HG03432 (cell line): ENCODE data around the gene CDH26.
"Not testable (repeated sequence)": the region's sequence is repeated elsewhere in the genome, so short reads cannot be mapped to it uniquely, and the experiment has no call there.

Experiments
- ATAC-seq: cut with Tn5 transposase; IDR thresholded peaks from one replicate; pipeline ENCODE4 v1.9.1; 2021; ENCODE audit warnings: mild to moderate bottlenecking, moderate library complexity; ENCODE audit not compliant: unreplicated experiment

The CDH26 gene

DNA sequence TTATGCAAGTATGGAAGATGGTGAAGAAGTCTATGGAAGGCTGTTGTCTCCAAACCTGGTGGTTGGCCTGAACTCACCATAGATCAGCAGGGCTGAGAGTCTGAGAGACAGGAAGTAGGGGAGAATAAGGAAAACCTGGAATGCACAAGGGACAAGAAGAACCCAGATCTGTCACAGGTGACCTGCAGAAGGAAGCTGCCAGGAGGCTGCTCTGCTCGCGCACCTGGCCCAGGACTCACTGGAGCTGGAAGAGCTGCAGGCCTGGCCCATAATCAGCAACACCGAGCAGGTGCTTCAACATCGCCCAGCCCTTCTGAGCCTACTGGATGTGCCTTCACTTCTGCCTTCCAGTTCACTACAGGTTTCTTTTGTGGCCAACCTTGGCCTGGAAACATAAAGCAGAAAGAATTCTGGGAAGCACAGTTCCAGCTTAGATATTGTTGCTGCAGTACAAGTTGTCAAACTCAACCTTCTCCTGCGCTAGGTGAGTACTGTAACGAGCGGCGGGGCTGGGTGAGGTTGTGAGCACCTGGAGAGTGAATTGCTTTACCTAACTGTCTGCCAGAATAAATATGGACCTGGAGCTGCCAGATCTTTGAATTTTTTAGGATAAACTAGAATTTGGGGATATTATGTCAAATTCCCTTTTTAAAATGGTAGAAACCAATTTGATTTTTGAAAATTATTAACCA lies 82.4 kb downstream of the CDH26 start:
- no peak for ATAC-seq

DNA sequence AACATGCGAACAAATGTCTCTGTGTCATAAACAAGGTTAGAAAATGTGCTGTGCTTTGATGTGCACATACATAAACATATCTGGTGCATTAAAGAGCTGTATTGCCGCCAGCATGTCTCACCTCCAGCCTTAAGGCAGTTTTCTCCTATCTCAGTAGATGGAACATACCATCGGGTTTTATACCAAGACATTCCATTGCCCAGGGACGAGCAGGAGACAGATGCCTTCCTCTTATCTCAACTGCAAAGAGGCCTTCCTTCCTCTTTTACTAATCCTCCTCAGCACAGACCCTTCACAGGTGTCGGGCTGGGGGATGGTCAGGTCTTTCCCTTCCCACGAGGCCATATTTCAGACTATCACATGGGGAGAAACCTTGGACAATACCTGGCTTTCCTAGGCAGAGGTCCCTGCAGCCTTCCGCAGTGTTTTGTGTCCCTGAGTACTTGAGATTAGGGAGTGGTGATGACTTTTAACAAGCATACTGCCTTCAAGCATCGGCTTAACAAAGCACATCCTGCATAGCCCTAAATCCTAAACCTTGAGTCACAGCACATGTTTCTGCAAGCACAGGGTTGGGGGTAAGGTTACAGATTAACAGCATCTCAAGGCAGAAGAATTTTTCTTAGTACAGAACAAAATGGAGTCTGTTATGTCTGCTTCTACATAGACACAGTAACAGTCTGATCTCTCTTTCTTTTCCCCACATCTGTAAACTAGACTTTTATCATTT lies 83.4 kb downstream of the CDH26 start:
- ATAC-seq: not testable (repeated sequence)

DNA sequence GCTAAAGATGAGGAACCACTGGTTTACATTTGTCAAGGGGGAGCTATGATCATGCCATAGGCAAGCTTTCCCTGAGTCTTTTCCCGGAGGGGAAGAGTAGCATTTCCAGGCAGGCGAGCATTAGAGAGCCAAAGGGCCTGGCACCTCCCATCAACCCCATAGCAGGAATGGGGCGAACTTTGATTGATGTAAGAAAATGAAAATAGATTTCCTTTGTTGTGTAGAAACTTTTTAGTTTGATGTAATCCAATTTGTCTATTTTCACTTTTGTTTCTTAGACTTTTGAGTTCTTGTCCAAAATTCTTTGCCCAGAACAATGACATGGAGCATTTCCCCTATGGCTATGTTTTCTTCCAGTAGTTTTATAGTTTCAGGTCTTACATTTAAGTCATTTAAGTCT lies 85.2 kb downstream of the CDH26 start:
- no peak for ATAC-seq

DNA sequence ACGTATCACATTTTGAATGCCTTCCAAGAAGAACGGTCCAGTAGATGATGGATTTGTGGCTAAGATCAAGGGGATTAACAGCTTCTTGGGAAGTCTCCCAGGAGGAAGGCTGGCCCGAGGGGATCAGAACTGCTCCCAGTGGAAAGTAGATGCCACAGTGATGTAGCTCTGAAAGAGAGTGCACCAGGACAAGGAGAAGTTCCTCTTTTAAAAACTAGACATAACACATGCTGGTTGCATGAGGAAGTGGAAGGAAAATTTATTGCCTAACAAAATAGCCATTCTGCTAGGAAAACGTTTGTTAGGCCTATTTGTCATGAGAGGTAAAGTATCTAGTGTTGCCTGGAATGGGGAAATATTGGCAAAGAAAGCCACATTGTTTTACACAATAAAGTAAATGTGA lies 87.8 kb downstream of the CDH26 start:
- ATAC-seq: no peak

DNA sequence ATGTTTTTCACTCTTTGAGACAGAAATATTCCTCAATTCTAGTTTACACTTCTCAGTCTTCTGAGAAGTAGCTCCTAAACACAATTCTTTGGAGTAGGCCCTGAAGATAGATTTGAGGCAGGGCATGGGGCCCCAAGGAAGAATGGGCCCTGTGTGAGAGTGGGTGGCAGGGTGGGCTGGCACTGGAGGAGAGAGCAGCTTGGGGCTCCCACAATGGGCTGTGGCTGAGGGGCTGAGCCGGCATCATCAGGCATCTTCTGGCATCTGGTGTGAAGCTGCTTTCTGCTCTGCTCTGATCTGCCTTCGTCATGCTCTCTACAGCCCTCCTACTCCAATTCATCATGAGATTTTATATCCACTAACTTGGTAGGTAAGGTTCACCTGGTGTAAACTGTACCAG lies 88.2 kb downstream of the CDH26 start:
- ATAC-seq: no peak

DNA sequence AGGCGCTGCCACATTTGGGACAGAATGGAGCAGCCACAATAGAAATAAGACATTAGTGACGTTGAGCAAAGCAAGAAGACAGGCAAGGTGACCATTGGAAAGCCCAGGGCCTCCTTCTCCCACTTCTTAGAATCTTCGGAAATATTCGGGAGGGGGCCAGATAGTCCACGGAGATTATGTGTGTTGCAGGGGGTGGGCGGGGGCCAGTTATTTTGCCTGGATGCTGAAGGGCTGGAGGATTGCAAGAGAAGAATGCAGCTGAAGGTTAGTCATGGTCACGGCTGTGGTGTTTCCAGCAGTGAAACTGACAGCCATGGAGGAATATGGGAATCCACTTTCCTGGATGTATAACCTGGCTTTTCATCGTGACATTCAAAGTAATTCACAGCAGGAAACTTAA lies 88.6 kb downstream of the CDH26 start:
- no peak for ATAC-seq

DNA sequence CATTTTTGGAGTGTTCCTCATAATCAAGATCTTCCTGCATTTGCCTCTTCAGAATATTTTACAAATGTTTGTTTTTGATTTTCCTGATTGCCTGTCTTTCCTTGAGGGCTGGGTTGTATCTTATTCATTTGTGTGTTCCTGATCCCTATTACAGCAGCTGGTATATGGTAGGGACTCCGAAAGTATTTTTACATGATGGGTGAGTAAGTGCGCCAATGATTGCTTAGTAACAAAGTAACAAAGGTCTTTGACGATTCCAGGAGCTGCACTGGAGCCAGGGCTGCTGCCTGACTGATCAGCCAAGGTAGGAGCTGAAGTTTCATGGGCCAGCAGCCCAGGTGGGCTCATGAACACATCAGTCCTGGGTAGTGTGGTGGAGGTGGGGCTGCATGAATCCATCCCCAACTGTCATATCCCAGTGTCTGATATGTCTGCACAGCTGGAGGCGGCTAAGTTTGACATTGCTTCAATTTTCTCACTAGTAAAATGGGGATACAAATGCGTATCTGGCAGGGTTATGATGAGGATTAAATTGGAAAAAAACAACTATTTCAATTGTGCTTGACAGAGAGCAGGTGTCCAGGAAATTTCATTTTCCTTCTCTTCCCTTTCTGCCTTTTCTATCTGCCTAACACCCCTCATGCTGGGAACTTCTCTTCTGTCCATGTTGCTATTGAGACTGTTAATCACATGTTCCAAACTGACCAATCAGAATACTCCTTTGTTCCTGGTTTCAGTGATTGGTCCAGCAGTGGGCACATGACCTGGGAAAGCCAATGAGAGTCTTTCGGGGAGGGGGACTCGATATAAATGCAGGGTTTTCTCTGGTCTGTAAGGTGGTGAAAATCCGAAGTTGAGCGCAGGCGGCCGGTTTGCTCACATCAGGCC lies 90.7 kb downstream of the CDH26 start:
- no peak for ATAC-seq

DNA sequence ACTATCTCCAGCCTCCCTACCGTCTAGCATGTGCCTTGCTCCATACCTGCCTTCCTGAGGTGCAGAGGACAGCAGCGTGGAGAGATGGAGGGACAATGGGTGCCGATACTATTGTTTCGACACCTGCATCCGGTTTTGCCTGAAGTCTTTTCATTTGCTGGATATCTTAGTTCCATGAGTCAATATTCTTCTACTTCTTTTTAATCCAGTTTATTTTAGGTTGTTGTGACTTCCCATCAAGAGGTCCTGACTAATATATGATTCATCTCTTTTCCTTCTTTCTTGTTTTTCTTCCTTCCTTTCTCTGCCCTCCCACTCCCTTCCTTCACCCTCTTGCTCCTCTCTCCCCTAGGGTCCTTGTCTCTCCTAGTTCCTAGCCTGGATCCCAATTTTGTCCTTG lies 91.4 kb downstream of the CDH26 start:
- no peak for ATAC-seq

DNA sequence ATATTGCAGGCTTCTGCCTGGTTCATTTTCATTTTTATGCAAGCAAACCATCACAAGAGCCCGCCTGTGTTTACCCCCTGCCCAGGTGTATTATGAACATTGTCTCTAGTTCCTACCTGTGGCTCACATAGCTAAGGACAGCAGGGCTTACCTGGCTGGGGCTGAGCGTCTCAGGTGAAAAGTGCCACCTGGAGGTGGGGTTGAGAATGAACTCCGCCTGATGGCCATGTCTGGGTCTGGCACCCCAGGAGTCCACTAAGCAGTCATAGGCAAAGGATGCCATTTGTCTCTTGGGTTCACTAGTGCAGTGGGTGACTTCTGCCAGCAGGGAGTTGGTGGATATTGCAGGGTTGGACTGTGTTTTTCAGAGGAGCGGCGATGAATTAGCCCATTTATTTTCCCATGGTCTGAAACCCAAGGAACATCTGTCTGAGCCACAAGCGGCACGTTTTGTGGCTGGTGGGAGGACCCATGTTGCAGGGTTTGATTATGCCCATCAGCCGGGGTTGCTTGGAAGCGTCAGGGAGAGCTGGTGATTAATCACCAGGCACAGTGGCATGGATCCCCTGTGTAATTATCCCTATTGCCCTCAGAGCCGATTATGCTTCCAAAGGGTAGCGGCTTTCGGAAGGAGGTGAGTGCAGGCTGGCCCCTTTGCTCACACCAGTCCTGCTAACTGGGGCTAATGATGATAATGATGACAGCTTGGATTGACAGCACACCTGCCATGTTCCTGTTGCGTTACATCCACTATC lies 92.1 kb downstream of the CDH26 start:
- ATAC-seq: no peak

DNA sequence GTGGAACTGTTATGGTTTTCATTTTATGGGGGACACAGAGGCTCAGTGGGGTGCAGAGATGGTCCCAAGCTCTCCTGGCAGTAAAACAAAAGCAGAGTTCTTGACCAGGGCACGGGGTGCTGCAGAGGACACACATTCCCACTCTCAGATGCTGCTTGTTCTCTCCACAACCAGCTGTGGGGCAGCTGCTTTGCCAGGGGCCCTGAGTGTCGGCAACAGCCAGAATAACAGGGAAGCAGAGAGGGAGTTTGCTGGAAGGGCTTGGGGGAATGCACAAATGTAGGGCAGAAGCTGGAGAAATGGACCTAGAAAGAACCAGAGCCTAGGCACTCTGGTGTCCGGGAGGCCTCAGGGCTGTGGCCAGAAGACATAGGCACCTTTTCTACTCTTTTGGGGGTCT lies 93.7 kb downstream of the CDH26 start:
- no peak for ATAC-seq

DNA sequence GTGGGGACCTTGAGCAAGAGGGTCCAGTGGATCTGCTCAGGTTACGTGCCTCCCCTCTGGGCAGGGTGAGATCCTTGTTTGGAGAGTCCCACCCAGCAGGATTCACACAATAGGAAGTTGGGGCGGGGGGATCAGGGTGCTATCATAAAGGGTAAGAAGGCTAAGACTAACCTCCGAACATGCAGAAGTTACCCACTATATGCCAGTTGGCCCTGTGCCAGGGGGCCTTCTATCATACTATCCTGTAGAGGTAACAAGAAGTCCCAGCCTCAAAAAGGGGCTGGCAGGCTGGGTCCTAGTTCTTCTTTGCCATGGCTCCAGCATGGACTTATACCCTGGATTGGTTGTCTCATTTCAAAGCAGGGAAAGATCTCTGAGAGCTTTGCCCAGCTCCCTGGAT lies 94.1 kb downstream of the CDH26 start:
- no peak for ATAC-seq

DNA sequence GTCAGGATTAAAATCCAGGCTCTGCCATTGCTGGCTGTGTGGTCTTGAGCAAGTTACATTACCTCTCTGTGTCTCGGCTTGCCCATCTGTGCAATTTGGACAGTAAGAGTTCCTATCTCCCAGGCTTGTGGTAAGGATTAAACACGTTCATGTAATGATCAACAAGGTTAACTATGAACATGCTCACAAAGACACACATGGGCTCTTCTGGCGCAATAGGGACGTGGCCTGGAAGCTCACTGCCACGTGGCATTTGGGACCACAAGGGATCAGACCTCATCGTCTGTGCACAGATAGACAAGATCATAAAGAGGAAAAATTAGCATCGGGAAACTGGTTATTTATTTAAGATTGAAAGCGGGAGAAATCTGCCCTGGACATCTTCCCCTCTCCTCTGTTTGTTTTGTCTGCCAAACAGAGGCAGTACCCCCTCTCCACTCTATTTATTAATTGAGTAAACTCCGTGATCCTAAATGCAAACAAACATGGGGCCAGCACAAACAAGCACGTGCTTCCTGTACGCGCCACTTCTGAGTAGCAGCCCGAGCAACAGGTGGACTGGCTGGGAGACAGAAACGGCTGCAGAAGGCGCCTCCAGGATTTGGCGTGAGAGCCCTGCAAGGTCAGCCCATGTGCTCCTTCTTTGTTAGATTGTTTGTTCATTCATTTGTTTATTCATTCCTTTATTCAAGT lies 95.0 kb downstream of the CDH26 start:
- no peak for ATAC-seq

DNA sequence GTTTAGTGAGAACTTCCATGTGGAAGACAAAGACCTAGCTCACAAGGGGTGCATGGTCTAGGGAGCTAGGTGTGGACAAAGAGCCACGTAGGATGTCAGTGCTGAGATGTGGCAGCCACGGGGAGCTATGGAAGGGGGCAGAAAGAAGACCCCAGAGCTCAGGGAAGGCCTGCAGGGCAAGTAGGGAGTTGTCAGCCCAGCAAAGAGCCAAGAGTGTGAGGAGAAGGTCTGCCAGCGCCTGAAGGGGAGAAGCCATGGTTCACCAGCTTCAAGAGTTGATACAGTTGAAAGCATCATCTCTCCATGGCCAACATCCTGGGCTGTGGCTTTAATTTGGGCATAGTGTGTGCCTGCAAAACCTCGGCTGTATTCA lies 95.6 kb downstream of the CDH26 start:
- no peak for ATAC-seq

DNA sequence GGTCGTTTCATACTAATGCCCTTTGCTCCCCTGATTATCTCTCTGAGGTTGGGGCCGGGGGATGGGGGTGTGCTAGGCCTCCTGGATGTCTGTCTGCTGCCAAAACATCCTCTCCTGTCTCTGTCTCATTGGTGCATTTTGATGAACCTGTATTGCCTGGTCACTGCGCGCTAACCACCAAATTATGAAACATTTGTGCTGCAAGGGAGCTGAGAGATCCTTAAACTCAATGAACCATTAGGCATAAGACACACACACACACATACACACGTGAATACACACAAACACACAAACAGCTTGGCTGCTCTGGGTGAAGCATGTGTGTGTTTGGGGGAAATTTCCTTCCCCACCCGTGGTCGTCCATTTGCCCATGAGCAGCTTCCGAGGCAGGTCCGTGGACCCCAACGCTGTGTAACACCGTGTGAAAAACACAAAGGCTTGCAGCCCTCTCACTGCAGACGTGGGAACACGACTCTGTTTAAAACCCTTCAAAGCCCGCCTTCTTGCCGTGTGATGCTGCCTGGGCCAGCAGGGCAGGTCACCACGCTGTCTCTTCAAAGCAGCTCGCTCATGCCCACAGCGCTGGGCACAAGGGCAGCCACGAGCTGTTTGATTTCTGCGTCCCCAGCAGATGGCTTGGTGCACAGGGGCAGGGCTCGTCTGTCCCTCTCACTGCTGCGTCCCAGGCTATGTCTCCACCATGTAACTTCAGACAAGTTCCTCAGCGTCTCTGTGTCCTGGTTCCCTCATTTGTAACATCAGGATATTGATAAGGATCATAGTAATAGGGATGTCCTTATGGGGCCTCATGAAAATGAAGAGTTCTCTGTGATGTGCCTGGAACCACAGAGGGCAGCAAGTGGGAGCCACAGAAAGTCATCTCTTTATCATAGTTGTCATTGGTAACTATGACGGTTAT lies 96.8 kb downstream of the CDH26 start:
- ATAC-seq: no peak

DNA sequence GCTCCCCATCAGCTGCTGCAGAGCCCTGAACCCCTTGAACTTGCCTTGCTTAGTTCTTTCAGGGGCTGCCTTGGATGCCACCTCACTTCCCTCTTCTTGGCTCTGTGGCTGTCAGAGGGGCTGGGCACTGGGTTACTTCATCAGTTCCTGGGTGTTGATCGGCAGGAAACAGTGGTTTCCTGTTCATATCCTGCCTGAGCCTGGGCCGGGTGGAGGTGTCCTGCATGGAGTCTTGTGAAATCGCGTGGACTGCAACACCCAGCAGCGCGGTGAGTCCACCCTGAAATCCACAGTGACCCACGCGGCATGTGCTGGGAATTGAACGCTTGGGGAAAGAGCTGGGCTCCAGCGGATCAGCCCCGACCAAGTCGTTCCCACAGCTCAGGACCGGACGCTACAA lies 97.5 kb downstream of the CDH26 start:
- ATAC-seq: no peak

DNA sequence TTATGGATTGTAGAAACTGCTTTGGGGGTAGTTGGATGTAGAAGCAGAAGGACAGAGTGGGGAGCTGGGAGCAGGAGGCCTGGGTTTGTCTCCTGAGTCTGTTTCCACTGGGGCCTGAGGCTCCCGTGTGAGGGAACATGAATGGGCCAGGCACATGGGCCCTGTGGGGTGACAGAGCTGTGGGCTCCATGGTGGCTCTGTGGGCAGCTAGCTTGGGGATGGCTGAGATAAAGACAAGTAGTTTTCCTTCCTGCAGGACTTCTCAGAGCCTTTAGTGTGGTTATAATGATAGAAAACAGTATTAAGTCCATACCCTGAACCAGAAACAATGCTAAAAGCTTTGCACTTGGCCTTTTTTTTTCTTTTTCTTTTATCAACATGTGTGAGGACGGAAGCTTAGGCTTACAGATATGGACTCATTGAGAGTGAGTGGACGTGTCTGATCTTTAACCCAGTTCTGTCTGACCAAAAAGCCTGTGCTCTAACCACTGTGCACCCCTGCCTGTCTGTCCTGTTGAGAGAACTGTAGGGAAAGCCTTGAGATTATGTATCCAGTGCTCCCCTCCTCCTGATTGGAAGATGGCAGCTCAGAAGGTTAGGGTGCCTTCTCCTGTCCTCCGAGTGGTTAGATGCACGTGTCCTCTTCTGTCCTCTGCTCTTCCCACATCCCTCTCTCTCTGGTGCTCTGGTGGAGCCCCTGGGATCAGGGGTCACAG lies 98.3 kb downstream of the CDH26 start:
- no peak for ATAC-seq

DNA sequence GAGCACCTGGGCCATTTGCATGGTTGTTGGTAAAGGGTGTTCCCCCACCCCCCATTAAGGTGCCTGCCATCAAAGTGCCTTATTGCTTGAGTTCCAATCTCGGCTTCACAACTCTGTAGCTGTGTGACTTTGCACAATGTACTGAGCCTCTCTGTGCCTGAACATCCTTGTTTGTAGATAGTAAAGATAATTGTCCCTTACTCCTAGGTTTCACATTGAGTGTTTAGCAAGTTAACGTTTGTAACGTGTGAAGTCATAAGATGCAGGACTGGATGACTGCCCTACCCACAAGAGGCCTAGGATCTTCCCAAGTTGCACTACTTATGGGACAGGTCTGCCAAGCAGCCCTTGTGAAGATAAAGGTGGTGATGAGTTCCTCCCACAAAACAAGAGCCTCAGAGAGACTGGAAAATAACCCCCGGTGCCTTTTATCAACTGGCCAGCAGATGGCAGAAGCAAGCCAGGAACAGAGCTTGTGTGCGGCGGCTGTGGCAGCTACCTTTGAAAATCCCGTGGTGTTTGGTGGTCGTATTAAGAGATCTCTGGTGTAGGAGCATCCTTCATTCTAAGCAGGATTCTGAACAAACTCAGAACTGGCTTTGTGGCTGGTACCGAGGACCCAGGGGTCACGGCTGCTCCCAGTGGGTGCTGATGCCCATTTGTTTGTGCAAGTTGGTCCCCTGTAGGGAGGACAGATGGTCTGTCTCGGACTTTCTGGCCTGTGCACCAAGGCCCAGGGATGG lies 99.1 kb downstream of the CDH26 start:
- peak; percentile 64 for ATAC-seq
